ENCODE measurements around the gene RAB8A. TPM values are rescaled to one million over a fixed set of nuclear protein-coding genes. Genes with fewer than 3 reads are reported as not detected.

RAB8A gene
- total and polyA plus RNA-seq, 9 of the 15 experiments (the other 6 are each of a cell fraction or from before 2014, with no cell fraction given), result 11.2 to 102 (median 53.2) TPM

DNA sequence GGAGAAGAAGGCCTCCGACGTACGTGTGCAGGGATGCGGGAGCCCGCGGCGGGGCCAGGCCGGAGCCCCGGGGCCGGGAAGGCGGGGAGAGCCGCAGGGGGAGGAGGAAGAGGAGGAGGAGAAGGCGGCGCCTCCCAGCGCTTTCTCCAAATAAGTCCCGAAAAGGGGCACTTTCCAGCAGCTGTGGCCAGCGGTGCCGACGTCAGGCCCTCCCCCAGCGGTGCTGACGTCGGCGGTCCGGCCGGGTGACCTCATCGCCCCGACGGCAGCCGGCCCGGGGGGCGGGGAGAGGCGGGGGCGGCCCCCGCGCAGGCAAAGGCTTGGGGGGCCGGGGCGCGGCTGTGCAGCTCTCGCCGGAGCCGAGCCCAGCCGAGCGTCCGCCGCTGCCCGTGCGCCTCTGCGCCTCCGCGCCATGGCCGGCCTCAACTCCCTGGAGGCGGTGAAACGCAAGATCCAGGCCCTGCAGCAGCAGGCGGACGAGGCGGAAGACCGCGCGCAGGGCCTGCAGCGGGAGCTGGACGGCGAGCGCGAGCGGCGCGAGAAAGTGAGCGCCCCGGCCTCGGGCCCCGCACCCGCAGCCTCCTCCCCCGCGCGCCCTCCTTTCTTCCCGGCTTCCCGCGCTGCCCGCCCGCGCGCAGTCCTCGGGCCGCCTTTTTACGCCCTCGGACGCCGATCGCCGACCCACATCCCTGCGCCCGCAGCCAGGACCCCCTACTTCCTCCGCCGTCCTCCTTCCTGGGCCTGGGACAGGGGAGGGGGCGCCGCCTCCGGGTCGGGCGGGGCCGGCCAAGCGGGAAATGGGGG is 35.3 kb upstream of the RAB8A start, which contains the start of gene TPM4 (continued):
- TF ChIP-seq ZNF175 (CRISPR knock-in tag; IDR thresholded peaks at IDR 0.05; ENCODE audit: low read depth) (peak; percentile 94), ATF7 (IDR thresholded peaks at IDR 0.05) (peak; percentile 99), KLF16 (IDR thresholded peaks at IDR 0.05) (0 out of 2 replicates have a peak, but pooled peaks have one; percentile 3), POLR3G (IDR thresholded peaks at IDR 0.05; ENCODE audit: extremely low read depth, insufficient read length, insufficient replicate concordance) (no peak), SIN3A (IDR thresholded peaks at IDR 0.05; ENCODE audit: borderline replicate concordance in 2 of 2, control insufficient read depth in 1 of 2, low read depth in 2 of 2, low read length in 2 of 2) (0 out of 4 replicates have a peak, but pooled peaks of 1 of the 2 experiments have one; percentile 25), TBL1XR1 (IDR thresholded peaks at IDR 0.05; ENCODE audit: low read length in 2 of 2) (0 out of 4 replicates have a peak, but pooled peaks of 1 of the 2 experiments have one; percentile 17), CCNT2 (IDR thresholded peaks at IDR 0.05; ENCODE audit: borderline replicate concordance, extremely low read depth, insufficient read length, low read depth, low read length) (peak; percentile 75), NCOA1 (IDR thresholded peaks at IDR 0.05; ENCODE audit: low read depth) (peak; percentile 28; the same call in 1 of the 2 replicates), ZNF75A (CRISPR knock-in tag; IDR thresholded peaks at IDR 0.05) (no peak), HMGN3 (IDR thresholded peaks at IDR 0.05; ENCODE audit: borderline replicate concordance, extremely low read depth, insufficient read length, low read depth, low read length) (peak; percentile 84), ZNF146 (CRISPR knock-in tag; IDR thresholded peaks at IDR 0.05; ENCODE audit: unreplicated experiment) (no peak), ZNF780A (CRISPR knock-in tag; IDR thresholded peaks at IDR 0.05) (no peak), ZNF431 (CRISPR knock-in tag; IDR thresholded peaks at IDR 0.05) (0 out of 2 replicates have a peak, but pooled peaks have one; percentile 28)
- TF ChIP-seq, protein P1, sequence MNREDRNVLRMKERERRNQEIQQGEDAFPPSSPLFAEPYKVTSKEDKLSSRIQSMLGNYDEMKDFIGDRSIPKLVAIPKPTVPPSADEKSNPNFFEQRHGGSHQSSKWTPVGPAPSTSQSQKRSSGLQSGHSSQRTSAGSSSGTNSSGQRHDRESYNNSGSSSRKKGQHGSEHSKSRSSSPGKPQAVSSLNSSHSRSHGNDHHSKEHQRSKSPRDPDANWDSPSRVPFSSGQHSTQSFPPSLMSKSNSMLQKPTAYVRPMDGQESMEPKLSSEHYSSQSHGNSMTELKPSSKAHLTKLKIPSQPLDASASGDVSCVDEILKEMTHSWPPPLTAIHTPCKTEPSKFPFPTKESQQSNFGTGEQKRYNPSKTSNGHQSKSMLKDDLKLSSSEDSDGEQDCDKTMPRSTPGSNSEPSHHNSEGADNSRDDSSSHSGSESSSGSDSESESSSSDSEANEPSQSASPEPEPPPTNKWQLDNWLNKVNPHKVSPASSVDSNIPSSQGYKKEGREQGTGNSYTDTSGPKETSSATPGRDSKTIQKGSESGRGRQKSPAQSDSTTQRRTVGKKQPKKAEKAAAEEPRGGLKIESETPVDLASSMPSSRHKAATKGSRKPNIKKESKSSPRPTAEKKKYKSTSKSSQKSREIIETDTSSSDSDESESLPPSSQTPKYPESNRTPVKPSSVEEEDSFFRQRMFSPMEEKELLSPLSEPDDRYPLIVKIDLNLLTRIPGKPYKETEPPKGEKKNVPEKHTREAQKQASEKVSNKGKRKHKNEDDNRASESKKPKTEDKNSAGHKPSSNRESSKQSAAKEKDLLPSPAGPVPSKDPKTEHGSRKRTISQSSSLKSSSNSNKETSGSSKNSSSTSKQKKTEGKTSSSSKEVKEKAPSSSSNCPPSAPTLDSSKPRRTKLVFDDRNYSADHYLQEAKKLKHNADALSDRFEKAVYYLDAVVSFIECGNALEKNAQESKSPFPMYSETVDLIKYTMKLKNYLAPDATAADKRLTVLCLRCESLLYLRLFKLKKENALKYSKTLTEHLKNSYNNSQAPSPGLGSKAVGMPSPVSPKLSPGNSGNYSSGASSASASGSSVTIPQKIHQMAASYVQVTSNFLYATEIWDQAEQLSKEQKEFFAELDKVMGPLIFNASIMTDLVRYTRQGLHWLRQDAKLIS (CRISPR knock-in tag; IDR thresholded peaks at IDR 0.05), result no peak; the same call in 1 of the 2 replicates
- TF ChIP-seq, protein P2, sequence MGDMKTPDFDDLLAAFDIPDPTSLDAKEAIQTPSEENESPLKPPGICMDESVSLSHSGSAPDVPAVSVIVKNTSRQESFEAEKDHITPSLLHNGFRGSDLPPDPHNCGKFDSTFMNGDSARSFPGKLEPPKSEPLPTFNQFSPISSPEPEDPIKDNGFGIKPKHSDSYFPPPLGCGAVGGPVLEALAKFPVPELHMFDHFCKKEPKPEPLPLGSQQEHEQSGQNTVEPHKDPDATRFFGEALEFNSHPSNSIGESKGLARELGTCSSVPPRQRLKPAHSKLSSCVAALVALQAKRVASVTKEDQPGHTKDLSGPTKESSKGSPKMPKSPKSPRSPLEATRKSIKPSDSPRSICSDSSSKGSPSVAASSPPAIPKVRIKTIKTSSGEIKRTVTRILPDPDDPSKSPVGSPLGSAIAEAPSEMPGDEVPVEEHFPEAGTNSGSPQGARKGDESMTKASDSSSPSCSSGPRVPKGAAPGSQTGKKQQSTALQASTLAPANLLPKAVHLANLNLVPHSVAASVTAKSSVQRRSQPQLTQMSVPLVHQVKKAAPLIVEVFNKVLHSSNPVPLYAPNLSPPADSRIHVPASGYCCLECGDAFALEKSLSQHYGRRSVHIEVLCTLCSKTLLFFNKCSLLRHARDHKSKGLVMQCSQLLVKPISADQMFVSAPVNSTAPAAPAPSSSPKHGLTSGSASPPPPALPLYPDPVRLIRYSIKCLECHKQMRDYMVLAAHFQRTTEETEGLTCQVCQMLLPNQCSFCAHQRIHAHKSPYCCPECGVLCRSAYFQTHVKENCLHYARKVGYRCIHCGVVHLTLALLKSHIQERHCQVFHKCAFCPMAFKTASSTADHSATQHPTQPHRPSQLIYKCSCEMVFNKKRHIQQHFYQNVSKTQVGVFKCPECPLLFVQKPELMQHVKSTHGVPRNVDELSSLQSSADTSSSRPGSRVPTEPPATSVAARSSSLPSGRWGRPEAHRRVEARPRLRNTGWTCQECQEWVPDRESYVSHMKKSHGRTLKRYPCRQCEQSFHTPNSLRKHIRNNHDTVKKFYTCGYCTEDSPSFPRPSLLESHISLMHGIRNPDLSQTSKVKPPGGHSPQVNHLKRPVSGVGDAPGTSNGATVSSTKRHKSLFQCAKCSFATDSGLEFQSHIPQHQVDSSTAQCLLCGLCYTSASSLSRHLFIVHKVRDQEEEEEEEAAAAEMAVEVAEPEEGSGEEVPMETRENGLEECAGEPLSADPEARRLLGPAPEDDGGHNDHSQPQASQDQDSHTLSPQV (IDR thresholded peaks at IDR 0.05), result peak; percentile 62; the same call in 1 of the 2 replicates
- TF ChIP-seq, protein P3, sequence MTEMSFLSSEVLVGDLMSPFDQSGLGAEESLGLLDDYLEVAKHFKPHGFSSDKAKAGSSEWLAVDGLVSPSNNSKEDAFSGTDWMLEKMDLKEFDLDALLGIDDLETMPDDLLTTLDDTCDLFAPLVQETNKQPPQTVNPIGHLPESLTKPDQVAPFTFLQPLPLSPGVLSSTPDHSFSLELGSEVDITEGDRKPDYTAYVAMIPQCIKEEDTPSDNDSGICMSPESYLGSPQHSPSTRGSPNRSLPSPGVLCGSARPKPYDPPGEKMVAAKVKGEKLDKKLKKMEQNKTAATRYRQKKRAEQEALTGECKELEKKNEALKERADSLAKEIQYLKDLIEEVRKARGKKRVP (CRISPR knock-in tag; IDR thresholded peaks at IDR 0.05), result no peak
- TF ChIP-seq, protein P4, sequence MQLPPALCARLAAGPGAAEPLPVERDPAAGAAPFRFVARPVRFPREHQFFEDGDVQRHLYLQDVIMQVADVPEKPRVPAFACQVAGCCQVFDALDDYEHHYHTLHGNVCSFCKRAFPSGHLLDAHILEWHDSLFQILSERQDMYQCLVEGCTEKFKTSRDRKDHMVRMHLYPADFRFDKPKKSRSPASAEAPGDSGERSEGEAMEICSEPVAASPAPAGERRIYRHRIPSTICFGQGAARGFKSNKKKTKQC (CRISPR knock-in tag; IDR thresholded peaks at IDR 0.05), result no peak
